ENCODE results near the gene LKAAEAR1. TPM values are rescaled to one million over a fixed set of nuclear protein-coding genes. Genes with fewer than 3 reads are reported as not detected.
A peak's percentile ranks its signal among the peaks of the same experiment; 100 is the strongest.

The LKAAEAR1 gene
- total RNA-seq, 1 donor from 2014 or later = not detected

- Histone ChIP-seq H3K36me3 (ENCODE audit: insufficient read depth, low read length) (no peaks in the 10 kb centered on the region), H3K9ac (ENCODE audit: low read length) (no peak overlapping the region), H3K4me1 (ENCODE audit: insufficient read depth, low read length) (no peaks in the 10 kb centered on the region), H2AFZ (ENCODE audit: low read depth, low read length) (no peak overlapping the region), H4K20me1 (ENCODE audit: insufficient read depth, low read length) (no peaks in the 10 kb centered on the region), H3K9me3 (ENCODE audit: insufficient read depth, low read depth, low read length) (no peaks in the 10 kb centered on the region), H3K27ac (ENCODE audit: low read depth, low read length) (no peak overlapping the region), H3K79me2 (ENCODE audit: insufficient read depth, low read length) (no peaks in the 10 kb centered on the region), H3K4me3 (ENCODE audit: insufficient read depth, low read depth, low read length) (no peak overlapping the region), H3K27me3 (ENCODE audit: insufficient read depth, low read length) (peaks cover 30% of the 10 kb centered on the region), H3K4me2 (ENCODE audit: low read length) (no peak overlapping the region)
- H3K9me3 Mint-ChIP-seq (ENCODE audit: unreplicated experiment) = no peaks in the 10 kb centered on the region
- H3K36me3 Mint-ChIP-seq (ENCODE audit: low read depth, unreplicated experiment) = peaks cover 4% of the 10 kb centered on the region
- FAIRE-seq (no peak), DNase-seq (ENCODE audit: low read depth) (no peak)
- H3K27ac Mint-ChIP-seq (ENCODE audit: unreplicated experiment) = no peak overlapping the region
- H3K4me1 Mint-ChIP-seq (ENCODE audit: low read depth, unreplicated experiment) = no peaks in the 10 kb centered on the region
- H3K27me3 Mint-ChIP-seq (ENCODE audit: low read depth, unreplicated experiment) = peaks cover 49% of the 10 kb centered on the region
- TF ChIP-seq EZH2 (IDR thresholded peaks at IDR 0.05; ENCODE audit: insufficient read depth, low read length) (peak; percentile 13), CTCF (IDR thresholded peaks at IDR 0.05; ENCODE audit: insufficient read depth, low read depth, low read length) (no peak)
- peak overlapping the region; percentile 57 for H3K4me3 Mint-ChIP-seq (ENCODE audit: unreplicated experiment)
Observed at GRCh38 chr20:64102647-64103354, 18.6 kb upstream of the LKAAEAR1 start.

GRCh38 chr20:64101731-64102621 is 17.8 kb upstream of the LKAAEAR1 start:
- no peak for FAIRE-seq
- Histone ChIP-seq H3K9me3 (ENCODE audit: insufficient read depth, low read depth, low read length) (no peaks in the 10 kb centered on the region), H3K4me2 (ENCODE audit: low read length) (no peak overlapping the region), H3K4me1 (ENCODE audit: insufficient read depth, low read length) (no peaks in the 10 kb centered on the region), H3K36me3 (ENCODE audit: insufficient read depth, low read length) (no peaks in the 10 kb centered on the region), H3K9ac (ENCODE audit: low read length) (no peak overlapping the region), H2AFZ (ENCODE audit: low read depth, low read length) (no peak overlapping the region), H4K20me1 (ENCODE audit: insufficient read depth, low read length) (no peaks in the 10 kb centered on the region), H3K27me3 (ENCODE audit: insufficient read depth, low read length) (peaks cover 28% of the 10 kb centered on the region), H3K79me2 (ENCODE audit: insufficient read depth, low read length) (no peaks in the 10 kb centered on the region), H3K4me3 (ENCODE audit: insufficient read depth, low read depth, low read length) (no peak overlapping the region), H3K27ac (ENCODE audit: low read depth, low read length) (no peak overlapping the region)
- no peak overlapping the region for H3K27ac Mint-ChIP-seq (ENCODE audit: unreplicated experiment)
- TF ChIP-seq EZH2 (IDR thresholded peaks at IDR 0.05; ENCODE audit: insufficient read depth, low read length) = peak; percentile 83
- TF ChIP-seq CTCF (IDR thresholded peaks at IDR 0.05; ENCODE audit: insufficient read depth, low read depth, low read length) = peak; percentile 34
- H3K4me1 Mint-ChIP-seq (ENCODE audit: low read depth, unreplicated experiment) = no peaks in the 10 kb centered on the region
- peak overlapping the region; percentile 69 for H3K4me3 Mint-ChIP-seq (ENCODE audit: unreplicated experiment)
- DNase-seq (ENCODE audit: low read depth) = no peak
- peaks cover 4% of the 10 kb centered on the region for H3K36me3 Mint-ChIP-seq (ENCODE audit: low read depth, unreplicated experiment)
- H3K9me3 Mint-ChIP-seq (ENCODE audit: unreplicated experiment) = no peaks in the 10 kb centered on the region
- peaks cover 46% of the 10 kb centered on the region for H3K27me3 Mint-ChIP-seq (ENCODE audit: low read depth, unreplicated experiment)
